ENCODE measurements around the gene GRAP. TPM values are rescaled to one million over a fixed set of nuclear protein-coding genes. Genes with fewer than 3 reads are reported as not detected.

GRAP gene
- total RNA-seq, 1 donor from 2014 or later: 6.3 TPM

DNA sequence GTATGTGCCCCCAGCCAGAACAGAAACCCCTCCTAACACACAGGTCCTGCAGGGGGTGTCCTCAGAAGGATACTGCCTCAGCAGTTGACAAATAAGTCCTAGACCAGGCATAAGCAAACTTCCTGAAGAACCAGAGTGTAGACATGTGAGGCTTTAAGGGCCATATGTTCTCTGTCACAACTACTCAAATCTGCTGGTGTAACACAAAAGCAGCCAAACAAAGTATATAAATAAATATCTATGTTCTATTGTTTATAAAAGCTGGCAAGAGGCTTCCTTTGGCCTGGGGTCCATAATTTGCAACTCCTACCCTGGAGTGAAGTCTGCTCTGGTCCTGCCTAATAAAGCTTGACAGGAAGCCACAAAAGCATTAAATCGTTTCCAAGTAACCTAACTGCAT lies 52.1 kb downstream of the GRAP start:
- no peaks in the 10 kb centered on the region for H3K9me3 ChIP-seq (ENCODE audit: control insufficient read depth in 3 of 3, low read length in 3 of 3)
- no peaks in the 10 kb centered on the region for H3K27me3 ChIP-seq (ENCODE audit: control insufficient read depth in 3 of 3, insufficient read depth in 3 of 3, low read length in 3 of 3)
- no peak overlapping the region for H3K4me3 ChIP-seq (ENCODE audit: low read length in 3 of 3)
- H3K9ac ChIP-seq (ENCODE audit: low read depth in 1 of 3, low read length in 3 of 3): no peak overlapping the region
- no peaks in the 10 kb centered on the region for H3K36me3 ChIP-seq (ENCODE audit: control insufficient read depth in 3 of 3, insufficient read depth in 3 of 3, low read length in 3 of 3)
- H3K27ac ChIP-seq (ENCODE audit: low read depth, low read length): no peak overlapping the region
- H3K4me1 ChIP-seq (ENCODE audit: control insufficient read depth in 3 of 3, insufficient read depth in 3 of 3, low read length in 3 of 3): no peaks in the 10 kb centered on the region

DNA sequence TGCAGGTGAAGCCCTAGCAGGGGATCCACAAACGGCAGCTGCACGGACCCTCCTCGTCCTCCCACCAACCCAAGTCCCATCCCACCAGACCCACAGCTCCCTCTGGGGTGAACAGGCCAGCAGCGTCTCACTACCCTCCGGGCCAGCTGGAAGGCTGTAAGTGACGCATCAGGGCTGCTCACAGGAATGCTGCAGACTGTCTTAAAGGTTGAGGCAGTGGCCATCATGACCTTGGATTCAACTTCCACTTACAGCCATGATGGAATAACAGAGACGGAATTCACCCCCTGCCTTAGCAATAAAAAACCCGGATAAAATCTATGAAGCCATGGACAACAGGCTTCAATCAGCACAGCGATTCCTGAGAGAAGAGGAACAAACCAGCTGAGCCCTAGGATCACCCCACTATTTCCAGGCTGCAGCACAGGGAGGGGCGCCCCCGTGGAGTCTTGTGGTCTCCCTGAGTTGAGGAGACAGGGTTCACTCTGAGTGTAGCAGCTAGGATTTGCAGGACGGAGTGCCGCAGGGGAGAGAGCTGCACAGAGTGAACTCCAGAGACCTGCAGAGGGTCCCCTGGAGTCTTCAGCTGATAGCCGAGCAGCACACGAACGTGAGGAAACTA lies 52.7 kb downstream of the GRAP start:
- Histone ChIP-seq H3K27me3 (ENCODE audit: control insufficient read depth in 3 of 3, insufficient read depth in 3 of 3, low read length in 3 of 3) (no peaks in the 10 kb centered on the region), H3K36me3 (ENCODE audit: control insufficient read depth in 3 of 3, insufficient read depth in 3 of 3, low read length in 3 of 3) (no peaks in the 10 kb centered on the region), H3K4me3 (ENCODE audit: low read length in 3 of 3) (no peak overlapping the region), H3K9ac (ENCODE audit: low read depth in 1 of 3, low read length in 3 of 3) (no peak overlapping the region), H3K9me3 (ENCODE audit: control insufficient read depth in 3 of 3, low read length in 3 of 3) (no peaks in the 10 kb centered on the region), H3K4me1 (ENCODE audit: control insufficient read depth in 3 of 3, insufficient read depth in 3 of 3, low read length in 3 of 3) (no peaks in the 10 kb centered on the region), H3K27ac (ENCODE audit: low read depth, low read length) (no peak overlapping the region)

DNA sequence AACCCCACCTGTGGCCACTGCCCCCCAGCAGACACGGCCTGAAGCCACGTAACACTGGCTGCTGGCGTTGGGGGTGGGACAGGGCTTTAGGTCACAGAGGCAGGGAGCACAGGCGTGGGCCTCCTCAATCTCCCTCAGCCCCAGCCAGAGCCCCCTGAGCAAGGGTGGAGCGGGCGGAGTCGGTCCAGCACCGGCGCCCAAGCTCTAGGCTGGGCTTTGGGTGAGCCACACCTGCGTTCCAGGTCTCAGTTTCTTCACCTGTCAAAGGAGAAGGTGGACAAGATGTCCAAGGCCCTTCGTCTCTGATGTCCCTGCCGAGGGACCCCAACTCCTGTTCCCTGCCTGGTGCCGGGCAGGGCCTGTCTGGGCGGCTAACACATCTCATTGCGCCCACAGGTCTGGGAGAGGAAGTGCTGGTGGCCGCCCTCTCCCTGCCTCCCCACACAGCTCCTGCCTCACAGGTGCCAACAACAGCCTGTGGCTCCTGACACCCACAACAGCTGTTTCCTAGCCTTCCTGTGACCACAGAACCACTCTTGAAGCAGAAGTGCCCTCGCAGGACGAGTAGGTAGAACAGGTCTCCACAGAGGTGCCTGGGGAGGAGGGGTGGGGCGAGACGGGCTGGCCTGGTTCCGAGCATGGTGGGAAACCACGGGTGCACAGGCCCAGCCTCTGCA lies 54.2 kb downstream of the GRAP start:
- Histone ChIP-seq H3K4me1 (ENCODE audit: control insufficient read depth in 3 of 3, insufficient read depth in 3 of 3, low read length in 3 of 3) (peaks cover 0 to 7% (median 4%) of the 10 kb centered on the region in 3 donors), H3K27ac (ENCODE audit: low read depth, low read length) (no peak overlapping the region), H3K9me3 (ENCODE audit: control insufficient read depth in 3 of 3, low read length in 3 of 3) (no peaks in the 10 kb centered on the region), H3K9ac (ENCODE audit: low read depth in 1 of 3, low read length in 3 of 3) (no peak overlapping the region), H3K27me3 (ENCODE audit: control insufficient read depth in 3 of 3, insufficient read depth in 3 of 3, low read length in 3 of 3) (no peaks in the 10 kb centered on the region), H3K36me3 (ENCODE audit: control insufficient read depth in 3 of 3, insufficient read depth in 3 of 3, low read length in 3 of 3) (no peaks in the 10 kb centered on the region), H3K4me3 (ENCODE audit: low read length in 3 of 3) (no peak overlapping the region)

DNA sequence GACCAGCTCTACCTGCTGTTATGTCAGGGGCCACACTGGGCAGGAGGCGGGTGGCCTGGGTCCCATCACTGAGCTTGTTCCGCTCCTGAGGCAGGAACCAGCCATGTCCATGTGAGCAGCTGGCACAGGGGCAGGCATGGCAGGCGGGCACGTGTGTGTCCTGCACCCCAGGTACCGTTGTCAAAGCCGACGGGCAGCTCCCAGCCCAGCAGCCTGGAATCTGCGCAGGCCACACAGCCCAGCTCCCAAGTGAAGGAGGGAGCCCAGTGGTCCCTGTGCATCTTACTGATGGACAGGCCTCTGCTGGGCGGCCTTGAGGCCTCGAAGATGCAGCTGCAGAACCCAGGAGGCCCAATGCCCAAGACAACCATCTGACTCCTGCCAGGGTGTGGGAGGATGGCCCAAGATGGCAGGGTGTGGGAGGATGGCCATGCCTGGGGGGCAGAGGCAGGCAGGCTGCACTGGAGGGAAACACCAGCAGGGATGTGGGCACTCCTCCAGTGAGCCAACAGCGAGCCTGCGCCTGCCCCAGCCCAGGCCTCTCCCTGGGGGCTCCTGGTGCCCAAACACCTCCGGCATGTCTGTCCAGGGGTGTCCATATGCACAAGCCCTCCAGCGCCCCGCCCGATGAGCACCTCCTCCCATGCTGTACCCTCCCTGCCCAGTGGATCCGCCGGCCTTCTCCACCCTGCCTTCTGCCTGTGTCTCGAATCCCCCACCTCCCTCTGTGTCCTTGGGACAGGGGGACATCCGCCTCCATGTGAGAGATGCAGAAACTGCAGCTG lies 55.0 kb downstream of the GRAP start:
- Histone ChIP-seq H3K4me3 (ENCODE audit: low read length in 3 of 3) (no peak overlapping the region), H3K27me3 (ENCODE audit: control insufficient read depth in 3 of 3, insufficient read depth in 3 of 3, low read length in 3 of 3) (no peaks in the 10 kb centered on the region), H3K36me3 (ENCODE audit: control insufficient read depth in 3 of 3, insufficient read depth in 3 of 3, low read length in 3 of 3) (no peaks in the 10 kb centered on the region), H3K9me3 (ENCODE audit: control insufficient read depth in 3 of 3, low read length in 3 of 3) (no peaks in the 10 kb centered on the region), H3K9ac (ENCODE audit: low read depth in 1 of 3, low read length in 3 of 3) (no peak overlapping the region), H3K4me1 (ENCODE audit: control insufficient read depth in 3 of 3, insufficient read depth in 3 of 3, low read length in 3 of 3) (peaks cover 0 to 7% (median 4%) of the 10 kb centered on the region in 3 donors), H3K27ac (ENCODE audit: low read depth, low read length) (no peak overlapping the region)

DNA sequence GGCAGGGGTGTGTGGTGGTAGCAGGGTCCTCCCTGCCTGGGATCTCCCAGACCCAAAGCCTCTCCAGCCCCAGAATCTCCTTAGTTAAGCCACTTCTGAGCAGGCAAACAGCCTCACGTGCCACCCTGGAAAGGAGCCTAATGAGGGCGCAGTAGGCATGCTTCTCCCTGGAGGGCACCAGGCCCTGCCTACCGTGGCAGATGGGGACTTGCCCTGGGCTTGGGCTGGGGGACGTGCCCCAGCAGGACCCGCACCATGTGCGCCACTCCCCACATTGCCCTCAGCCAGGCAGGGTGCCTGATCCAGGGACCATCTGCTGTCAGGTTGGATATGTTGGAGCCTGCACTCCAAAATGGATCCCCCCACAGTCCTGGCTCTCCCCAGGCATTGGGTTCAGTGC lies 56.4 kb downstream of the GRAP start:
- no peaks in the 10 kb centered on the region for H3K27me3 ChIP-seq (ENCODE audit: control insufficient read depth in 3 of 3, insufficient read depth in 3 of 3, low read length in 3 of 3)
- H3K4me1 ChIP-seq (ENCODE audit: control insufficient read depth in 3 of 3, insufficient read depth in 3 of 3, low read length in 3 of 3): peaks cover 0 to 7% (median 4%) of the 10 kb centered on the region in 3 donors
- no peaks in the 10 kb centered on the region for H3K9me3 ChIP-seq (ENCODE audit: control insufficient read depth in 3 of 3, low read length in 3 of 3)
- no peak overlapping the region for H3K4me3 ChIP-seq (ENCODE audit: low read length in 3 of 3)
- H3K36me3 ChIP-seq (ENCODE audit: control insufficient read depth in 3 of 3, insufficient read depth in 3 of 3, low read length in 3 of 3): no peaks in the 10 kb centered on the region
- no peak overlapping the region for H3K27ac ChIP-seq (ENCODE audit: low read depth, low read length)
- no peak overlapping the region for H3K9ac ChIP-seq (ENCODE audit: low read depth in 1 of 3, low read length in 3 of 3)

DNA sequence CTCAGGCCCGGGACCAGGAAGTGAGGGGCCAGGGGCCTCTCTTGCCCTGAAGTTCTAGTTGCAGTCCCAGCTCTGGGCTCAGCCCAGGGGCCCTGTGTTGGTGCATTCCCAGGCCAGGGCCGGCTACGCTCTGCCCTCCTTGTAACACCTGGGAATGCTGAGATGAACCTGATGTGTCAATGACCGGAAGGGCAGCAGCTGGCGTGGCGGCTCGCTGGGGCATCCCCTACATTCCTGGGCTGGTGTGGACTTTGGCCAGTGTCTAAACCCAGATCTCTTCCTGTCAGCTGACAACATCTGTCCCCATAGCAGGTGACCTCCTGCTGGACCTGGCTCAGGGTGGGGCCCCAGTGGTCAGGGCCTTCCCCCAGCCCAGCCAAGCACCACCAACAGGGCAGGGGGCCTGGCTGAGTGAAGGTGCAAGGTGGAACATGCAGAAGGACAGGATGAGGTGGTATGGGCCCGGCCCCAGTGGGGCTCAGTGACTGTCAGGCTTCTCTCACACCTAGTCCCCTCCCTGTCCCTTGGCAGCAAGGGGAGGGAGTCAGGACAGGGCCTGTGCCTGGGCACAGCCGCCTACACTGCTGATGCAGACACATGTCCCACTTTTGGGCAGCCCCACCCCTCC lies 58.1 kb downstream of the GRAP start:
- no peaks in the 10 kb centered on the region for H3K9me3 ChIP-seq (ENCODE audit: control insufficient read depth in 3 of 3, low read length in 3 of 3)
- no peak overlapping the region for H3K9ac ChIP-seq (ENCODE audit: low read depth in 1 of 3, low read length in 3 of 3)
- H3K36me3 ChIP-seq (ENCODE audit: control insufficient read depth in 3 of 3, insufficient read depth in 3 of 3, low read length in 3 of 3): no peaks in the 10 kb centered on the region
- no peak overlapping the region for H3K27ac ChIP-seq (ENCODE audit: low read depth, low read length)
- no peak overlapping the region for H3K4me3 ChIP-seq (ENCODE audit: low read length in 3 of 3)
- H3K4me1 ChIP-seq (ENCODE audit: control insufficient read depth in 3 of 3, insufficient read depth in 3 of 3, low read length in 3 of 3): peaks cover 0 to 7% (median 4%) of the 10 kb centered on the region in 3 donors
- H3K27me3 ChIP-seq (ENCODE audit: control insufficient read depth in 3 of 3, insufficient read depth in 3 of 3, low read length in 3 of 3): no peaks in the 10 kb centered on the region

DNA sequence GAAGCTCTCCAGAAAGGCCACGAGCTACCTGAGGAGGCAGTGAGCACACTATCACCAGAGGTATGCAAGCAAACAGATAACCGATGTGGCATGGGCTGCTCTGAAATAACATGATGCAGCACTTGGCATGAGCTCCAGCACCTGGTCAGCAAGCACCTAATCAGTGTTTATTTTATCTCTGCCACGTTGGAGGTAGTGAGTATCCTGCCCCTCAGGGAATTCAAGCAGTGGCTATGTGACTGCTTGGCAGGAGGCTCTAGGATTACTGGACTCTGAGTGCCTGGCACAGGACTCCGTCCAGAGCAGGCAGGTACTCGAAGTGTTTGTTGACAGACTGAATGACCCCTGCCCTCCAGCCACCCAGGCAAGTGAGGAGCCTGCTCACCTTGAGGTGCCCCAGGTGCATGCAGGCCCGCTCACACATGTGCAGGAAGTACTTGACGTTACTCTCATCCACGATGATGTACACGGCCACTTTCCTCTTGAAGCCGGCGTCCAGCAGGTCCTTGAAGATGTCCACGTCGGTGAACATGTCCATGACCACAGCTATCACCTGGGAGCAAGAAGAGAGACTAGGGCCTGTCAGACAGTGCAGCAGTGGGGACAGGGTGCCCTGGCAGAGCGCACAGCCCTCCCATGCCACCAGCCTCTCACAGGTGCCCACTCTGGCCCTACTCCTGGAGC lies 58.8 kb downstream of the GRAP start:
- Histone ChIP-seq H3K9me3 (ENCODE audit: control insufficient read depth in 3 of 3, low read length in 3 of 3) (no peaks in the 10 kb centered on the region), H3K27ac (ENCODE audit: low read depth, low read length) (no peak overlapping the region), H3K9ac (ENCODE audit: low read depth in 1 of 3, low read length in 3 of 3) (peak overlapping the region in 1 of 3 donors; percentile 16), H3K36me3 (ENCODE audit: control insufficient read depth in 3 of 3, insufficient read depth in 3 of 3, low read length in 3 of 3) (no peaks in the 10 kb centered on the region), H3K4me3 (ENCODE audit: low read length in 3 of 3) (no peak overlapping the region), H3K27me3 (ENCODE audit: control insufficient read depth in 3 of 3, insufficient read depth in 3 of 3, low read length in 3 of 3) (no peaks in the 10 kb centered on the region), H3K4me1 (ENCODE audit: control insufficient read depth in 3 of 3, insufficient read depth in 3 of 3, low read length in 3 of 3) (peaks cover 0 to 7% (median 4%) of the 10 kb centered on the region in 3 donors)

GRCh38 chr17:18987230-18987610 lies 59.5 kb downstream of the GRAP start:
- peaks cover 0 to 7% (median 4%) of the 10 kb centered on the region in 3 donors for H3K4me1 ChIP-seq (ENCODE audit: control insufficient read depth in 3 of 3, insufficient read depth in 3 of 3, low read length in 3 of 3)
- no peak overlapping the region for H3K9ac ChIP-seq (ENCODE audit: low read depth in 1 of 3, low read length in 3 of 3)
- H3K9me3 ChIP-seq (ENCODE audit: control insufficient read depth in 3 of 3, low read length in 3 of 3): no peaks in the 10 kb centered on the region
- no peak overlapping the region for H3K27ac ChIP-seq (ENCODE audit: low read depth, low read length)
- no peaks in the 10 kb centered on the region for H3K36me3 ChIP-seq (ENCODE audit: control insufficient read depth in 3 of 3, insufficient read depth in 3 of 3, low read length in 3 of 3)
- no peaks in the 10 kb centered on the region for H3K27me3 ChIP-seq (ENCODE audit: control insufficient read depth in 3 of 3, insufficient read depth in 3 of 3, low read length in 3 of 3)
- H3K4me3 ChIP-seq (ENCODE audit: low read length in 3 of 3): no peak overlapping the region

- Histone ChIP-seq H3K9me3 (ENCODE audit: control insufficient read depth in 3 of 3, low read length in 3 of 3) (no peaks in the 10 kb centered on the region), H3K27ac (ENCODE audit: low read depth, low read length) (no peak overlapping the region)
Observed at GRCh38 chr17:18986541-18987229, 60.1 kb downstream of the GRAP start.

More at GRCh38 chr17:18986541-18987229, 60.1 kb downstream of the GRAP start:
- Histone ChIP-seq H3K27me3 (ENCODE audit: control insufficient read depth in 3 of 3, insufficient read depth in 3 of 3, low read length in 3 of 3) (no peaks in the 10 kb centered on the region), H3K36me3 (ENCODE audit: control insufficient read depth in 3 of 3, insufficient read depth in 3 of 3, low read length in 3 of 3) (no peaks in the 10 kb centered on the region), H3K4me1 (ENCODE audit: control insufficient read depth in 3 of 3, insufficient read depth in 3 of 3, low read length in 3 of 3) (peaks cover 0 to 7% (median 4%) of the 10 kb centered on the region in 3 donors), H3K9ac (ENCODE audit: low read depth in 1 of 3, low read length in 3 of 3) (no peak overlapping the region), H3K4me3 (ENCODE audit: low read length in 3 of 3) (no peak overlapping the region)
